NCI-H345 (cell line): ENCODE results near the gene PPIF.
"Not testable (repeated sequence)": the region's sequence is repeated elsewhere in the genome, so short reads cannot be mapped to it uniquely, and the experiment has no call there.

ENCODE experiments used
- DNase-seq: peaks from one replicate; lab custom pipeline; 2025; lab: John Stamatoyannopoulos, UW

Gene PPIF

GRCh38 chr10:79331709-79332108, 15.6 kb upstream of the PPIF start:
- no peak for DNase-seq

DNA sequence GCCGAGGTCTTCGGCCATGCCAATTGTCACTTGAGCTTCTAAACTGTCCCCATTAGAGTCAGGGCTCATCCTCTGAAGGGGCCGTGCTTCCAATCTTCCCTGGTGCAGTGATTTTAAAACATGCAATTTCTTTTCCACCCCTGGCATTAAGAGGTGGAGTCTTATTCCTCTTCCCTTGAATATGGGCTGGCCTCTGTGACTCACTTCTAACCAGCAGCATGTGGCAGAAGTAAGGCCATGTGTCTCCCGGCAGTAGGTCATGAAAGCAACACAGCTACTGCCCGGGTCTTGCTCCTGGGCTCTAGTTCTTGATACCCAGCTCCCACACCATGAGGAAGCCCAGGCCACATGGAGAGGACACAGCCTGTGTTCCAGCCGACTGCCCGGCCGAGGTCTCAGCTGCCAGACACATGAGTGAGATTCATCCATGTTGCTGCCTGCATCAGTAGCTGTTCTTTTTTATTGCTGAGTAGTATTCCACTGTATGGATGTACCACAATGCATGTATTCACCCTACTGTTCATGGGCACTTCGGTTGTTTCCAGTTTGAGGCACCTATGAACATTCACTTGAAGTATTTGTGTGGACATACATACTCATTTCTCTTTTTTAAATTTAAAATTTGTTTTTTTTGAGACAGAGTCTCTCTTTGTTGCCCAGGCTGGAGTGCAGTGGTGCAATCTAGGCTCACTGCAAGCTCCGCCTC, 14.5 kb upstream of the PPIF start:
- not testable (repeated sequence) for DNase-seq

GRCh38 chr10:79333513-79333912, 13.8 kb upstream of the PPIF start:
- DNase-seq, result no peak

DNA sequence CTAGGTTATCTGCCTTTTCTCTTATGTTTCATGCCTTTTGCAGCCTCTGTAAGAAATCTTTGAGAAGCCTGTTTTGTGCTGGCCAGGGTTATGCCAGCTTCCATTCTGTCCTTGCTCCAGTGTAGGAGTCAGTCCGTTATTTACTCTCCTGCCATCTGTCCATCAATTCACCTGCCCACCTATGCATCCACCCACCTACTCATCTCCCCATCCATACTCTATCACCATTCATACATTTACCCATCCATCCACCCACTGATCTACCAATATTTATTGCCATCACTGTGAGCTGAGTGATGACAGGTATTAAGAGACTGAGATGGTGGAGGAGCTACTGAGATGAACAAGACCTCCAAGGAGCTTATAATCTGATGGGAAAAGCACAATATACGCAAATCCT, 12.7 kb upstream of the PPIF start:
- DNase-seq, result no peak

DNA sequence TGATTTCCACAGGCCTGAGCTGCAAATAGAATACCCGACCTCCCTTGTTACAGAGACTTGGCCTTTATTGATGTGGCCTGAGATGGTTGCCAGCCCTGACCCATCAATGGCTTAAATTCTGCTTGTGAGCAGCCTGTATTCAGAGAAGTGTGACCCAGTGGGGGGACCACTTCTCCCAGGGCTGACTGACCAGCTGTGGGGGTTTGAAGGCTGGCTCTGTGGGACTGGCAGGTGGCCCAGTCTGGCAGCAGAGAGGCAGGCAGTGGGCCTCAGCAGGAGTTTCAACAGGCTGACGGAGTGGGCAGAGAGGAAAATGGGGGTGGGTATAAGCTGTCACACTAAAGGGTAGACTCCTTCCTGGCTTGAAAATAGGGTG, 12.2 kb upstream of the PPIF start:
- peak; percentile 17 for DNase-seq

- DNase-seq, result no peak
Observed at GRCh38 chr10:79335470-79336235, 11.6 kb upstream of the PPIF start.

GRCh38 chr10:79336276-79336675, 11.0 kb upstream of the PPIF start:
- DNase-seq, result peak; percentile 37

GRCh38 chr10:79336739-79337138, 10.5 kb upstream of the PPIF start:
- peak; percentile 64 for DNase-seq

GRCh38 chr10:79337783-79338469, 9.3 kb upstream of the PPIF start:
- not testable (repeated sequence) for DNase-seq

DNA sequence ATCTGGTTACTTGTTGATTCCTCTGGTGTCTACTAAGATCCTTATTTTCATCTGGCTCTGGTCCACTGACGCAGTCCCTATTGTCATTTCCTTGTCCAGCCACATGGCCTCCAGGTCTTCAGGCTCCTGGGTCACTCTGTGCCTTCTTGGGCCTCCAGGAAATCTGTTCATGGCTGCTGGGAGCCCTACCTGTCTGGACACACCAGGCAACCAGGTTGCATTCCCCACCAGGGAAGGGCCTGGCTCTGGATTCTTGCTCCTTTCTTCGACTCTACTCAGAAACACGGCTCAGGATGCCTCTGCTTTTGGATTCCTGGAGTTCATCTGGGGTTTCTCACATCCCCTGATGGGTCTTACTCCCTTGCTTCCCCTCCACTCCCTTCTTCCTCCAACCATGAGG, 8.0 kb upstream of the PPIF start:
- DNase-seq, result no peak

DNA sequence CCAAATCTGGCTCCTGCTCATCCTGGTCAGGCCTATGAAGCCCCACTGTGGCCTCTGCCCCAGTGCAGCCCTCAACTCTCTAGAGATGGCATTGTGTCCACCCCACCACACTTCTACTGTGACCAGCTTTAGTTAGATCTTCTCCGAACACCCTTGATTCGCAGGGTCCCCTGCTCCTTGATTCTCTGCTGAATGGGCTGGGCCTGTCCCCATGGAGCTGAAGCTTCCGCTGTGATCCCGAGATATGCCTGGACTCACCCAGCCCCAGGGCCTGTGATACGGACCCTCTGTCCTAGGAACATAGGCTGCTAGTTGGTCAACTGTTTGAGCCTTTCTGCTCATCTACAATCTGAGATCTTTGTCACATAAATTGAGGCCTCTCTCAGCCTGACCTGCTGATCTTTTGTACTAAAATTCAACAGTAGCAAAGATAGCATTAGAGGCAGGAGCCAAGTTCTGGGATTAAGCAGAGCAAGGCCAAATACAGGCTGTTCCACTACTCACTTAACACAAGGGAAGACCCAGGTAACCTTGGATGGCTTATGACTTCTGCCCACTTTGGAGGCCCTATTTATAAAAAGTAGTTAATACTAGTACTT, 6.5 kb upstream of the PPIF start:
- DNase-seq, result no peak

- no peak for DNase-seq
Observed at GRCh38 chr10:79342295-79342761, 4.9 kb upstream of the PPIF start.

DNA sequence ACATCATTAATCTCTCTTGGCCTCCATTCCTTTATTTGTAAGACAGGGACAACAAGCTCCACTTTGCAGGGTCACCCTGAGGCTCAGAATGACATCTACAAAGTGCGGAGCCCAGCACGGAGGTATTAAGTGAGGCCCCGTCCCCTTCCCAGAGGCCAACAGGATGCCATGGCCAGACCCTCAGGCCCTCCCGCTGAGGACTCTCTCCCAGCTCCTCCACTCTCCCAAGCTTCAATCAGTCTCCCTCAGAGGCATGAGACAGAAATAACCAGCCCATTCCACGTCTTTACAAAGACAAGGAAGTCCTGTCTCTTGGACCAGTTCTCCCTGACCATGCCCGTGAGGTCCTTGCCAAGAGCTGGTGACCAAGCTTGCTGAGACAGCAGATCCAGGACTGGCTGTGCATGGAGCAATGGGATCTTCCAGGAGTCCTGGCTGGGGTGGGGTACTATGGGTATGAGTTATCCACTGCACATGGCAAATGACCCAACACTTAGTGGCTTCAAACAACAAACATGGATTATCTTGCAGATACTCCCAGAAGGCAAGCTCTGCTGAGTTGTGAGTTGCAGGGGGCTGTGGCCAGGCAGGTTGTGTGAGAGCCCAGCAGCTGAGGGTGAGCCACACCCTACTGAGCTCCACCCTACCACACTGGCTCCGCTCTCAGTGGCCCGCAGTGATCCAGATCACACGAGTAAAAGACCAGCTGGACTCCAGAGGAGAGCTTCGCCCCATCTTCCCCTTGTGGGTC, 4.3 kb upstream of the PPIF start:
- DNase-seq, result no peak

GRCh38 chr10:79344502-79345195, 2.6 kb upstream of the PPIF start:
- DNase-seq, result peak; percentile 93

DNA sequence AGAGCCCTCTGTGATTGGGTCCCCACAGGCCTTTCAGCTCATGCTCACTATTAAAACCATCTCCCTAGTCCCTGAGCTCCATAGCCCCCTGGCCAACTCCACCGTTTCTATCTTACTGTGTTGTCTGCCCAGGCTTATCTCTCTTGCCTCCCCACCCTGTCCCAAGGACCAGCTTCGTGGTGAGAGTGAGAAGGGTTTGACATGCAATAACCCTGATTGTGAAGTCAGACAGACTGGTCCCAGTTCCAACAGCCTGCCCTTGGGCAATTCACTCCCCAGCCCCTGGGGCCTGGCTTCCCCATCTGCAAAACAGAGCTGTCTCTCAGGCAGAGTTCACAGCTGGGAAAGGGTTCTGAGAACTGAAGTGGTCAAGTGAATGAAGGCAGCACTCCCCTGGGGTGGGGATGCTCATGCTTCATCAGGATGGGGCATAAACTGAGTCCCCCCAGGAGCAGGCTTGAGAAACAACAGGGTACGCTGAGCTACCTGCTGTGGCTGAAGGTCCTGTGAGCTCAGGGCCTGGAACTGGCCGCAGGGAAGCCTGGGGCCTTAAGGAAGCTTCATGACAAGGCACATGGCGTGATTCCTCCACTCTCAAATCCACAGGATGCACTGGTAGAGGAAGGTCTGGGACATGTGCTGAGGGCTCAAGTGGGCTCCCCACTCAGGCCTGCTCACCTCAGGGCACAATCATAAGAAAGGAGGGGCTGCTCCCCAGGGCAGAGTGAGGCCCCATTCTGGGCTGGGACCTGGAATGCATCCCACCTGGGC, 1.8 kb upstream of the PPIF start:
- no peak for DNase-seq

- no peak for DNase-seq
Observed at GRCh38 chr10:79346012-79346340, 1.3 kb upstream of the PPIF start.

- DNase-seq, result peak; percentile 37
Observed at GRCh38 chr10:79346388-79347225, 662 bp upstream of the PPIF start.

- peak; percentile 12 for DNase-seq
Observed at GRCh38 chr10:79347894-79348639, 798 bp downstream of the PPIF start.

DNA sequence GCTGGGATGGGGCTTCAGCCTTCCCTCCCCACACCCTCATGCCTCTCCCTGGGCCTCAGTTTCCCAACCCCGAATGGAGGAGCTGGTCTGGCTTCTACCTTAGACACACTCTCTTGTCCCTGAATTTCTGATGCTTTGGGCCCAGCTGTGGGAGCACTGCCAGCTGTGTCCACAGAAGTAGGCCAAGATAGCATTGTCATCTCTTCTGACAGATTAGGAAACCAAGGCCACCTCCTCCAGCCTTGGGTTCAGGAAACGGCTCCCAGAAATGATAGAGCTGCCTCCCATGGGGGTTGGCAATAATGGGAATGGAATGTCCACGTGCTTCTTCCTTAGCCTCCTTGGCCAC, 1.3 kb downstream of the PPIF start:
- no peak for DNase-seq
